Hepatocyte (in vitro differentiated cells): ENCODE results near the gene PIK3R1. TPM values are rescaled to one million over a fixed set of nuclear protein-coding genes. Genes with fewer than 3 reads are reported as not detected.

Experiments used
- DNase-seq: peaks from one replicate; pipeline ENCODE4 v3.0.0-alpha.2; 2016; ENCODE audit warnings: low spot score
- H2AFZ ChIP-seq: fragments of 200-600 bp; sonication (generic); 2 replicates; pipeline ENCODE4 v1.6.0; 2016; ENCODE audit warnings: antibody characterized with exemption, mild to moderate bottlenecking
- H3K27ac ChIP-seq: fragments of 200-600 bp; sonication (generic); 2 replicates; pipeline ENCODE4 v1.5.1; 2016; ENCODE audit warnings: mild to moderate bottlenecking
- H3K27me3 ChIP-seq: fragments of 200-600 bp; sonication (generic); 2 replicates; pipeline ENCODE4 v1.6.1; 2016
- H3K36me3 ChIP-seq: fragments of 200-600 bp; sonication (generic); replicated peaks from 2 replicates; pipeline ENCODE4 v1.5.1; 2016; ENCODE audit warnings: low read depth; ENCODE audit not compliant: insufficient read depth
- H3K4me1 ChIP-seq: fragments of 200-600 bp; sonication (generic); 2 replicates; pipeline ENCODE4 v1.5.1; 2016; ENCODE audit warnings: mild to moderate bottlenecking, moderate library complexity; ENCODE audit not compliant: insufficient read depth
- H3K4me2 ChIP-seq: fragments of 200-600 bp; sonication (generic); 2 replicates; pipeline ENCODE4 v1.6.0; 2016
- H3K4me3 ChIP-seq: fragments of 200-600 bp; sonication (generic); 2 replicates; pipeline ENCODE4 v1.5.1; 2016; ENCODE audit warnings: mild to moderate bottlenecking
- H3K79me2 ChIP-seq: fragments of 200-600 bp; sonication (generic); 2 replicates; pipeline ENCODE4 v1.6.0; 2017; ENCODE audit warnings: mild to moderate bottlenecking
- H3K9me2 ChIP-seq: fragments of 200-600 bp; sonication (generic); replicated peaks from 2 replicates; pipeline ENCODE4 v1.6.0; 2017; ENCODE audit warnings: mild to moderate bottlenecking; ENCODE audit not compliant: insufficient read depth
- H3K9me3 ChIP-seq: fragments of 200-600 bp; sonication (generic); 2 replicates; pipeline ENCODE4 v1.5.1; 2016; ENCODE audit warnings: low read depth, mild to moderate bottlenecking
- H4K20me1 ChIP-seq: fragments of 200-600 bp; sonication (generic); 2 replicates; pipeline ENCODE4 v1.6.0; 2016; ENCODE audit warnings: mild to moderate bottlenecking; ENCODE audit not compliant: insufficient read depth, poor library complexity, severe bottlenecking
- CTCF ChIP-seq: fragments of 200-600 bp; sonication (generic); IDR thresholded peaks from 2 replicates; pipeline ENCODE4 v1.5.1; 2016; ENCODE audit warnings: antibody characterized with exemption, mild to moderate bottlenecking; ENCODE audit not compliant: poor library complexity
- EZH2 ChIP-seq: fragments of 200-600 bp; sonication (generic); IDR thresholded peaks from 2 replicates; pipeline ENCODE4 v1.6.1; 2016; ENCODE audit warnings: antibody characterized with exemption, mild to moderate bottlenecking, borderline replicate concordance
- EZH2phosphoT487 ChIP-seq: fragments of 200-600 bp; sonication (generic); IDR thresholded peaks from one replicate; pipeline ENCODE4 v1.6.1; 2018; ENCODE audit warnings: antibody characterized with exemption, mild to moderate bottlenecking, low read depth, moderate library complexity; ENCODE audit not compliant: unreplicated experiment, severe bottlenecking
- WGBS: methylation state at CpG from one replicate; pipeline ENCODE4 v1.1.6; 2016; ENCODE audit warnings: low lambda C conversion rate; ENCODE audit errors: missing lambda C conversion rate; 5-methylcytosine and 5-hydroxymethylcytosine counted together
- polyA plus RNA-seq: library from polyadenylated mRNA; unstranded; fragments of >200 nt; fragmentation: Nextera tagmentation; extraction: Ambion mirVana; gene quantifications from 2 replicates; pipeline ENCODE4 v1.2.1, GENCODE V29; 2016
- total RNA-seq: library from RNA; depleted of rRNA; stranded (reverse); fragments of >200 nt; gene quantifications from 2 replicates; pipeline ENCODE4 v1.2.3, GENCODE V29; 2014

The PIK3R1 gene
- total and polyA plus RNA-seq, 2 experiments from 2014 or later: 38.9 to 109 TPM

GRCh38 chr5:68191083-68191791 is 24.3 kb upstream of the PIK3R1 start:
- Histone ChIP-seq H3K4me2 (no peak overlapping the region), H3K9me2 (no peaks in the 10 kb centered on the region)

GRCh38 chr5:68192679-68193060 is 22.9 kb upstream of the PIK3R1 start:
- no peaks in the 10 kb centered on the region for H3K9me2 ChIP-seq
- no peaks in the 10 kb centered on the region for H3K27me3 ChIP-seq
- no peak overlapping the region for H3K4me3 ChIP-seq
- no peak overlapping the region for H3K4me2 ChIP-seq
- H3K4me1 ChIP-seq: peaks cover 11% of the 10 kb centered on the region
- TF ChIP-seq CTCF (no peak), EZH2phosphoT487 (no peak), EZH2 (no peak)
- no peaks in the 10 kb centered on the region for H4K20me1 ChIP-seq
- no peaks in the 10 kb centered on the region for H3K79me2 ChIP-seq
- no peaks in the 10 kb centered on the region for H3K36me3 ChIP-seq
- no peak overlapping the region for H2AFZ ChIP-seq
- DNase-seq: no peak
- H3K9me3 ChIP-seq: no peaks in the 10 kb centered on the region
- H3K27ac ChIP-seq: peak overlapping the region; percentile 31
- WGBS: 89% methylated on average over 3 of the region's 3 CpGs

More at GRCh38 chr5:68191083-68191791, 24.3 kb upstream of the PIK3R1 start:
- no peak overlapping the region for H2AFZ ChIP-seq
- H4K20me1 ChIP-seq: no peaks in the 10 kb centered on the region
- no peak for DNase-seq
- no peak for TF ChIP-seq CTCF
- TF ChIP-seq EZH2: no peak
- no peak for TF ChIP-seq EZH2phosphoT487
- no peak overlapping the region for H3K4me3 ChIP-seq
- H3K27me3 ChIP-seq: no peaks in the 10 kb centered on the region
- 93% methylated on average over 1 of the region's 1 CpG for WGBS
- H3K79me2 ChIP-seq: no peaks in the 10 kb centered on the region
- H3K4me1 ChIP-seq: peaks cover 18% of the 10 kb centered on the region
- H3K27ac ChIP-seq: peak overlapping the region; percentile 25
- no peaks in the 10 kb centered on the region for H3K36me3 ChIP-seq
- H3K9me3 ChIP-seq: no peaks in the 10 kb centered on the region

GRCh38 chr5:68193481-68194036 is 22.0 kb upstream of the PIK3R1 start:
- 52% methylated on average over 3 of the region's 3 CpGs for WGBS
- no peak overlapping the region for H2AFZ ChIP-seq

More at GRCh38 chr5:68193481-68194036, 22.0 kb upstream of the PIK3R1 start:
- no peak overlapping the region for H3K4me3 ChIP-seq
- H3K9me3 ChIP-seq: no peaks in the 10 kb centered on the region
- TF ChIP-seq CTCF (no peak), EZH2phosphoT487 (no peak), EZH2 (no peak)
- H3K36me3 ChIP-seq: no peaks in the 10 kb centered on the region
- no peaks in the 10 kb centered on the region for H3K9me2 ChIP-seq
- no peak overlapping the region for H3K4me2 ChIP-seq
- no peaks in the 10 kb centered on the region for H3K27me3 ChIP-seq
- H3K27ac ChIP-seq: no peak overlapping the region
- peaks cover 7% of the 10 kb centered on the region for H3K4me1 ChIP-seq
- no peaks in the 10 kb centered on the region for H4K20me1 ChIP-seq
- no peak for DNase-seq
- H3K79me2 ChIP-seq: no peaks in the 10 kb centered on the region
